ENCODE measurements around the gene MPRIP. TPM values are rescaled to one million over a fixed set of nuclear protein-coding genes. Genes with fewer than 3 reads are reported as not detected.

MPRIP gene
- total RNA-seq, 1 experiment from 2014 or later: 258 TPM

DNA sequence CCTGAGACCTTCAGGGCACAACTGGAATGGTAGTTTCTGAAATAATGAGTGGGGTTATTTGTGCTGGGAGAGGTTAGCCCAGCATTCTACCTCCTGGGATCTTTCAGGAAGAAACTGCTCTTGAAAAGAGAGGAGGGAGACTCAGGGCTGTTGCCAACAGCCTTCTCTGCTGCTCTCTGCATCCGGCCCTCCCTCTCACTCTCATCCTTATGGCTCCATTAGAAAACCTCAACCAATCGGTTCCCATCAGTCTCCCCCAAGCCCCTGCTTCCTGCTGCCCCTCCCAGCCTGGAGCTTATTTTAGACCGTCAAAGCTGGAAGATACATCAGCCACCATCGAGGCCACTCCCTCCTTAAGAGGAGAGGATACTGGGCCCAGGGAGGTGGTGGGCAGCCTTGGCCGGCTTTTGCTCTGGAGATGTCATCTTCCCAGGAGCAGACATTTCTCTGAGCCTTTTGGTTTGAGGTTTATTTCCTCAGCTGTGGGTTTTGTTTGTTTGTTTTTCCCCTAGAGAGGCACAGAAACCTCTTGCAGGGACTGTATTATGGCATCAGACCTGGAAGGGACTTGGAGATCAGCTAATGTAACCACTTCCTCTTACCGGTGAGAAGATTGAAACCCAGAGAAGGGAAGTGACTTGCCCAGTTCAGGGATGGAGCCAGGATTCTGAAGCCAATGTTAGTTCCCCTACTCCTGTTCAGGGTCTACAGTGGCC is 2.7 kb downstream of the MPRIP start:
- H4K20me1 ChIP-seq (ENCODE audit: insufficient read depth): peaks cover 9% of the 10 kb centered on the region; the same call in 1 of the 2 replicates
- ChIA-PET CTCF (no interaction called here), POLR2A (no interaction called here), RAD21 (ENCODE audit: low non-redundant PET in 1 of 2, low total read pairs in 2 of 2, uncharacterized antibody in 2 of 2, unreplicated experiment in 2 of 2) (no interaction called here)
- no peaks in the 10 kb centered on the region for H3K9me2 ChIP-seq (ENCODE audit: insufficient read depth)
- H3K27ac ChIP-seq (ENCODE audit: low read depth, low read length): peak overlapping the region; percentile 37
- H3K4me1 ChIP-seq (ENCODE audit: control insufficient read depth in 1 of 2, insufficient read depth in 2 of 2, low read length in 2 of 2): peaks cover 30 to 62% of the 10 kb centered on the region in 2 experiments
- peak overlapping the region; percentile 99 for H3K4me2 ChIP-seq (ENCODE audit: low read length)
- H3K79me2 ChIP-seq (ENCODE audit: insufficient read depth, low read length): peaks cover 72% of the 10 kb centered on the region
- peak overlapping the region; percentile 89 for H3K9ac ChIP-seq (ENCODE audit: low read length)
- no peak for ATAC-seq
- intact Hi-C loops (cut with micrococcal nuclease): no loop called here
- H3K36me3 ChIP-seq (ENCODE audit: control insufficient read depth in 1 of 2, insufficient read depth in 2 of 2, low read length in 2 of 2): no peaks in the 10 kb centered on the region; a peak in 2 of 4 replicates
- no peak overlapping the region for H2AFZ ChIP-seq (ENCODE audit: low read depth, low read length, poor library complexity, severe bottlenecking)
- TF ChIP-seq TCF7L2 (IDR thresholded peaks at IDR 0.05; ENCODE audit: borderline replicate concordance, extremely low read depth, insufficient read depth, insufficient read length): no peak
- no peak for DNase-seq (ENCODE audit: low read depth, low spot score)
- no TSS peak for BruUV-seq (replicated peaks)
- no peaks in the 10 kb centered on the region for H3K9me3 ChIP-seq (ENCODE audit: control insufficient read depth in 1 of 2, insufficient read depth in 1 of 2, low read depth in 1 of 2, low read length in 2 of 2)
- H3K4me3 ChIP-seq (replicated peaks in 1 of 2; ENCODE audit: low read depth in 1 of 2, low read length in 2 of 2): peak overlapping the region; percentile 95 to 98; a peak in 3 of 4 replicates
- H3K27me3 ChIP-seq (ENCODE audit: insufficient read depth, low read length): no peaks in the 10 kb centered on the region

- no TSS peak for BruUV-seq (replicated peaks)
- H3K79me2 ChIP-seq (ENCODE audit: insufficient read depth, low read length): peaks cover 99% of the 10 kb centered on the region
- H3K36me3 ChIP-seq (ENCODE audit: control insufficient read depth in 1 of 2, insufficient read depth in 2 of 2, low read length in 2 of 2): peaks cover 0 to 6% of the 10 kb centered on the region in 2 experiments; a peak in 2 of 4 replicates
- POLR2A ChIA-PET: no interaction called here
- no peaks in the 10 kb centered on the region for H3K27me3 ChIP-seq (ENCODE audit: insufficient read depth, low read length)
- H3K4me1 ChIP-seq (ENCODE audit: control insufficient read depth in 1 of 2, insufficient read depth in 2 of 2, low read length in 2 of 2): peaks cover 21 to 72% of the 10 kb centered on the region in 2 experiments
- H3K9me2 ChIP-seq (ENCODE audit: insufficient read depth): no peaks in the 10 kb centered on the region
- intact Hi-C loops (cut with micrococcal nuclease): no loop called here
- H3K9me3 ChIP-seq (ENCODE audit: control insufficient read depth in 1 of 2, insufficient read depth in 1 of 2, low read depth in 1 of 2, low read length in 2 of 2): no peaks in the 10 kb centered on the region
- ATAC-seq (no peak), DNase-seq (ENCODE audit: low read depth, low spot score) (no peak)
- CTCF ChIA-PET: no interaction called here
- H2AFZ ChIP-seq (ENCODE audit: low read depth, low read length, poor library complexity, severe bottlenecking): no peak overlapping the region
- H3K27ac ChIP-seq (ENCODE audit: low read depth, low read length): no peak overlapping the region
- H3K4me3 ChIP-seq (replicated peaks in 1 of 2; ENCODE audit: low read depth in 1 of 2, low read length in 2 of 2): no peak overlapping the region
- no peak overlapping the region for H3K4me2 ChIP-seq (ENCODE audit: low read length)
- no peak overlapping the region for H3K9ac ChIP-seq (ENCODE audit: low read length)
- H4K20me1 ChIP-seq (ENCODE audit: insufficient read depth): peaks cover 18% of the 10 kb centered on the region; the same call in 1 of the 2 replicates
- RAD21 ChIA-PET (ENCODE audit: low non-redundant PET in 1 of 2, low total read pairs in 2 of 2, uncharacterized antibody in 2 of 2, unreplicated experiment in 2 of 2): no interaction called here
- no peak for TF ChIP-seq EZH2phosphoT487 (IDR thresholded peaks at IDR 0.05; ENCODE audit: borderline replicate concordance)
- TF ChIP-seq TCF7L2 (IDR thresholded peaks at IDR 0.05; ENCODE audit: borderline replicate concordance, extremely low read depth, insufficient read depth, insufficient read length): no peak
- TF ChIP-seq SP1 (IDR thresholded peaks at IDR 0.05; ENCODE audit: low read depth): no peak
- TF ChIP-seq, protein P1, sequence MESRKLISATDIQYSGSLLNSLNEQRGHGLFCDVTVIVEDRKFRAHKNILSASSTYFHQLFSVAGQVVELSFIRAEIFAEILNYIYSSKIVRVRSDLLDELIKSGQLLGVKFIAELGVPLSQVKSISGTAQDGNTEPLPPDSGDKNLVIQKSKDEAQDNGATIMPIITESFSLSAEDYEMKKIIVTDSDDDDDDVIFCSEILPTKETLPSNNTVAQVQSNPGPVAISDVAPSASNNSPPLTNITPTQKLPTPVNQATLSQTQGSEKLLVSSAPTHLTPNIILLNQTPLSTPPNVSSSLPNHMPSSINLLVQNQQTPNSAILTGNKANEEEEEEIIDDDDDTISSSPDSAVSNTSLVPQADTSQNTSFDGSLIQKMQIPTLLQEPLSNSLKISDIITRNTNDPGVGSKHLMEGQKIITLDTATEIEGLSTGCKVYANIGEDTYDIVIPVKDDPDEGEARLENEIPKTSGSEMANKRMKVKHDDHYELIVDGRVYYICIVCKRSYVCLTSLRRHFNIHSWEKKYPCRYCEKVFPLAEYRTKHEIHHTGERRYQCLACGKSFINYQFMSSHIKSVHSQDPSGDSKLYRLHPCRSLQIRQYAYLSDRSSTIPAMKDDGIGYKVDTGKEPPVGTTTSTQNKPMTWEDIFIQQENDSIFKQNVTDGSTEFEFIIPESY (IDR thresholded peaks at IDR 0.05; ENCODE audit: extremely low read depth, insufficient replicate concordance, low read length): no peak
- TF ChIP-seq, protein P2, sequence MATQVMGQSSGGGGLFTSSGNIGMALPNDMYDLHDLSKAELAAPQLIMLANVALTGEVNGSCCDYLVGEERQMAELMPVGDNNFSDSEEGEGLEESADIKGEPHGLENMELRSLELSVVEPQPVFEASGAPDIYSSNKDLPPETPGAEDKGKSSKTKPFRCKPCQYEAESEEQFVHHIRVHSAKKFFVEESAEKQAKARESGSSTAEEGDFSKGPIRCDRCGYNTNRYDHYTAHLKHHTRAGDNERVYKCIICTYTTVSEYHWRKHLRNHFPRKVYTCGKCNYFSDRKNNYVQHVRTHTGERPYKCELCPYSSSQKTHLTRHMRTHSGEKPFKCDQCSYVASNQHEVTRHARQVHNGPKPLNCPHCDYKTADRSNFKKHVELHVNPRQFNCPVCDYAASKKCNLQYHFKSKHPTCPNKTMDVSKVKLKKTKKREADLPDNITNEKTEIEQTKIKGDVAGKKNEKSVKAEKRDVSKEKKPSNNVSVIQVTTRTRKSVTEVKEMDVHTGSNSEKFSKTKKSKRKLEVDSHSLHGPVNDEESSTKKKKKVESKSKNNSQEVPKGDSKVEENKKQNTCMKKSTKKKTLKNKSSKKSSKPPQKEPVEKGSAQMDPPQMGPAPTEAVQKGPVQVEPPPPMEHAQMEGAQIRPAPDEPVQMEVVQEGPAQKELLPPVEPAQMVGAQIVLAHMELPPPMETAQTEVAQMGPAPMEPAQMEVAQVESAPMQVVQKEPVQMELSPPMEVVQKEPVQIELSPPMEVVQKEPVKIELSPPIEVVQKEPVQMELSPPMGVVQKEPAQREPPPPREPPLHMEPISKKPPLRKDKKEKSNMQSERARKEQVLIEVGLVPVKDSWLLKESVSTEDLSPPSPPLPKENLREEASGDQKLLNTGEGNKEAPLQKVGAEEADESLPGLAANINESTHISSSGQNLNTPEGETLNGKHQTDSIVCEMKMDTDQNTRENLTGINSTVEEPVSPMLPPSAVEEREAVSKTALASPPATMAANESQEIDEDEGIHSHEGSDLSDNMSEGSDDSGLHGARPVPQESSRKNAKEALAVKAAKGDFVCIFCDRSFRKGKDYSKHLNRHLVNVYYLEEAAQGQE (IDR thresholded peaks at IDR 0.05; ENCODE audit: low read depth): no peak
- TF ChIP-seq CBX3 (IDR thresholded peaks at IDR 0.05; ENCODE audit: low read depth): no peak
- TF ChIP-seq POLR2AphosphoS5 (IDR thresholded peaks at IDR 0.05; ENCODE audit: low read depth, low read length): no peak
- TF ChIP-seq YY1 (IDR thresholded peaks at IDR 0.05; ENCODE audit: extremely low read depth, insufficient replicate concordance, low read depth, low read length): no peak
- TF ChIP-seq CEBPB (IDR thresholded peaks at IDR 0.05; ENCODE audit: low read depth): no peak
- no peak for TF ChIP-seq POLR2A (IDR thresholded peaks at IDR 0.05; ENCODE audit: borderline replicate concordance, extremely low read depth, insufficient read depth, insufficient read length)
- no peak for TF ChIP-seq FOSL1 (IDR thresholded peaks at IDR 0.05; ENCODE audit: low read depth)
- TF ChIP-seq MAX (IDR thresholded peaks at IDR 0.05): no peak
- no peak for TF ChIP-seq RAD21 (IDR thresholded peaks at IDR 0.05; ENCODE audit: low read depth)
- TF ChIP-seq ZFX (IDR thresholded peaks at IDR 0.05): no peak
- TF ChIP-seq EGR1 (IDR thresholded peaks at IDR 0.05; ENCODE audit: low read depth): no peak
These were observed 5.8 kb downstream of the MPRIP start for GRCh38 chr17:17048106-17048505.
